Stimulated activated CD8-positive, alpha-beta memory T cell treated with anti-CD3 and anti-CD28 coated beads, Interleukin-4, amount 100 ng/mL, for 1 hour (primary cell): ENCODE measurements around the gene LRRC66.

Experiments
- DNase-seq, 2 donors: peaks; one replicate each; pipeline ENCODE4 v3.0.0-alpha.2; 2020; ENCODE audit warnings: low read depth in 2 of 2, low spot score in 1 of 2

The LRRC66 gene, protein sequence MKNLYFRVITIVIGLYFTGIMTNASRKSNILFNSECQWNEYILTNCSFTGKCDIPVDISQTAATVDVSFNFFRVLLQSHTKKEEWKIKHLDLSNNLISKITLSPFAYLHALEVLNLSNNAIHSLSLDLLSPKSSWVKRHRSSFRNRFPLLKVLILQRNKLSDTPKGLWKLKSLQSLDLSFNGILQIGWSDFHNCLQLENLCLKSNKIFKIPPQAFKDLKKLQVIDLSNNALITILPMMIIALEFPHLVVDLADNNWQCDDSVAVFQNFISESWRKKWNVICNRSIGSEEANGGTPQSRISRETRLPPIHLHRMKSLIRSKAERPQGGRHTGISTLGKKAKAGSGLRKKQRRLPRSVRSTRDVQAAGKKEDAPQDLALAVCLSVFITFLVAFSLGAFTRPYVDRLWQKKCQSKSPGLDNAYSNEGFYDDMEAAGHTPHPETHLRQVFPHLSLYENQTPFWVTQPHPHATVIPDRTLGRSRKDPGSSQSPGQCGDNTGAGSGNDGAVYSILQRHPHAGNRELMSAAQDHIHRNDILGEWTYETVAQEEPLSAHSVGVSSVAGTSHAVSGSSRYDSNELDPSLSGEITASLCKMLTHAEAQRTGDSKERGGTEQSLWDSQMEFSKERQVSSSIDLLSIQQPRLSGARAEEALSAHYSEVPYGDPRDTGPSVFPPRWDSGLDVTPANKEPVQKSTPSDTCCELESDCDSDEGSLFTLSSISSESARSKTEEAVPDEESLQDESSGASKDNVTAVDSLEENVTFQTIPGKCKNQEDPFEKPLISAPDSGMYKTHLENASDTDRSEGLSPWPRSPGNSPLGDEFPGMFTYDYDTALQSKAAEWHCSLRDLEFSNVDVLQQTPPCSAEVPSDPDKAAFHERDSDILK

DNA sequence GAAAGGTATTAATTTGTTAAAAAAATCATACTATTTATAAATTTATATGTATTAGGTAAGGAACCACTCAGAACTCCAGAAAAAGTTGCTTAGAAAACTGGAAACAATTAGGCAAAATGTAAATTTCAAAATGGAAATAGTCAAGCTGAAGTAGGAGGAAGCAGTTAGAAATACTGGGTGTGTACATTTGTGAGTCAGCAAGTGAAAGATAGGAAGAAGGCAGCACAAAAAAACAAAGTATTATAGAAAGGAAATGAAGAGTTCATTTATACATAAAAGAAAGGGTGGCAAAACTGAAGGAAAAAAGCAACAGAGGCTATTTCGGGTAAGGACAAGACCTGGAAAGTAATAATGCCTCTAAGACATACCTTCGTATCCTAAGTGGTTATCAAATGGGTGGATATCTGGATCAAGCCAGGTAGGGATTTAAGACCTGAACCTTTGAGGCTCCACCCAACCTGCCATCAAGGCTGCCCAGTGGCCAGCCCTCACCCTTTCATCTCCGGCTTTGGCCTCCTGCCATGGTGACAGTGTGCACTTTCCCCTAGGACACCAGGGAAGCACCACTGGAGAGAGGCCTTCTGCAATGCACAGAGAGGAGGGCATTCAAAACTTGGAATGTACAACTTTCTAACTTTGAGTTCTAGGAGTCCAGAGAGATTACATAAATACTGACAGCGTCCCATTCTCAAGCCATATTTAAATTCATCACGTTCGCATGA lies at the start of gene LRRC66:
Gene LRRC66 (minus strand): TSS at position 428 of the 722 bp plus-strand sequence. CDS start 2,750 bp downstream, outside the sequence.
- DNase-seq: no peak

DNA sequence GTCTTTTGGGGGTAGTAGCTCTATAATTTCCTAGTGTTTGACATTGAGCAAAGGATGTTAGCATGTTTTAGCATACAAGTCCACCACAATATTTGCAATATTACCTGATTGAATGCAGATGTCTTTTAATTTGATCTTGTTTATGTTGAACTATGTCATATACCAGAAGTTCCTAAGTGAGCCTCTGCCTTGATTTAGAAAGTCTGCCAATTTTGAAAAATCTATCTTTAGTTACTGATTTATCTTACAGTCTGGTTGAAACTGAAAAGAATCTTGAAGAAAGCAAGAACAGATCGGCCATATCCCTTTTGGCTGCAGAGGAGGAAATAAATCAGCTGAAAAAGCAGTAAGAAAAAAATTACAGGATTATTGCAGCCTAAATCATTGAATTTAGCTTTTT lies 49.4 kb upstream of the LRRC66 start:
- no peak for DNase-seq

DNA sequence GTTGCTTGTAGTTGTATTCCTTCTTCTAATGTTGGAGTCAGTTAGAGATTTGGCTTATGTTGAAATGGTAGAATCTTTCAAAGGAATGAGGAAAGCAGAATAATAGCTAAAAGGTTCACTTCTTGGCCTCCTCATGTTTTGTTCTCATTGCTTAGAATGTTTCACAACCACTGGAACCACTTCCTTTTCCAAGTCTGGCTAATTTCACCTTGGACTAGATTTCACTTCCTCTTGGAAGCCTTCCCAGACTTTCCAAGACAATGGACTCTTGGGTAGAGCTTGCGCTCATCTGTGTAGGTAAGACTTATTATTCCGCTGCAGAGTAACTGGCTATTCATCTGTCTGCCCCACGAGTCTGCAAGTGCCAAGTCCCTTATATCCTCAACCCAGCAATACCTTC lies 39.2 kb upstream of the LRRC66 start:
- no peak for DNase-seq

DNA sequence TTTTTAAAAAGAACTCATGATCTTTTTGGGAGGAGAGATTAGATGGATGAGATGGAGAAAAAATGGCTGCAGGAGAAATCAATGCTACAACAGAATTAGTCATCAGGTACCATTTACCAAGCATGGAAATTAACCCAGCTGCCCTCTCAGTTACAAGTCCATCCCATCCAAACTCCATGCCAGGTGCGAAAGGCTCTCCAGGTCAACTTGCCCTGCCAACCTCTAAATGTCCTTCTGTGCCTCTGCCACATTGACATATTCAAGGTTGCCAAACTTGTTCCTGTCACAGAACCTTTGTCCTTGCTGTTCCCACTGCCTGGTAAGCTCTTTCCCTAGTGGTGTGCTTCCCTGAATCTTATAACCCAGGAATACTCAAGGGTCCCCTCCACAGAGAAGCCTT lies 38.1 kb upstream of the LRRC66 start:
- DNase-seq: no peak

DNA sequence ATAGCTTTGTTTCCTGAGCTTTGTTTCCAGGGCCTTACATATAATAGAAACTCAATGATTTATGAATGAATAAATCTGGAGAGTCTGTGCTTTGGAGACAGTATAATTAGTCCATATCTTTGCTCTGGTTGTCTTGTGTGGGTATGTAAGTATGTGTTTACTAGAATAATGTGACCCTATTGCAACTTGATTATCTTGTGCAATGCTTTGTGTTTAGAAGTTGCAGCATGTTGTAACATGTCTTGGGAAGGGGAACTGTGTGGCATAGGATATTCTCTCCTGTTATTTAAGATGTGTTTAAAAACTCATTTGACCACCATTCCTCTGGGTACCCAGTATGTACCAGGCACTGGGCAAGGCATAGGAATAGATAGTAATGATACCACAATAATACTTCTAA lies 37.0 kb upstream of the LRRC66 start:
- no peak for DNase-seq

DNA sequence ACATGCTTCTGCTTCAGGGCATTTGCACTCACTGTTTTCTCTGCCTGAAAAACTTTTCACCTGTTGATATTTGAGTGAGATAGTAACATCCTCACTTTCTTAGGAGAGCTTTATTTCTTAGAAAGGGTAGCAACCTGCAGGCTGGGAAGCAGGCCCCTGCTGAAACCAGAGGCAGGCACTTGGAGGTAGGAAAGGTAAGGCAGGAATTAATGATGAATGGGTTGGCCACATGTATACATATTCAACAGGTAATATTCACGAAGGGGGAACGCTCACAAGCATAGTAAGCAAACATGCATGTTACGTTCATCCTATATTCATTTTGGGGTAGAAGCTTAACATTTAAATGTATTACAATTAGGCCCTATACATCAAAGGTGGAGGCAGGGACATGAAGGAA lies 34.1 kb upstream of the LRRC66 start:
- DNase-seq: no peak

DNA sequence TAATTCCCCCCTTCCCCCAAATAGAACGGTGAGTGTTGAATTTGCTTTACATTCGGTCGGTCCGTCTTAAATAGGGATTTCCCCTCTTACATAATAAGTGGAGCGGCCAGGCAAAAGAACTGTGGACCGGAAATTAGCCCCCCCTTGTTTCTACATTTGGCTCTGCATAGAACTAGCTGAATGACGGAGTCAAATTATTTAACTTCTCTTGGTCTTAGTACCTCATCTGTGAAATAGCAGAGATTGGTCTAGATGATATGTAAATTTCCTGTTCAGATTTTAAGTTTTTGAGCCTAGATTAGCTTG lies 32.3 kb upstream of the LRRC66 start:
- no peak for DNase-seq

DNA sequence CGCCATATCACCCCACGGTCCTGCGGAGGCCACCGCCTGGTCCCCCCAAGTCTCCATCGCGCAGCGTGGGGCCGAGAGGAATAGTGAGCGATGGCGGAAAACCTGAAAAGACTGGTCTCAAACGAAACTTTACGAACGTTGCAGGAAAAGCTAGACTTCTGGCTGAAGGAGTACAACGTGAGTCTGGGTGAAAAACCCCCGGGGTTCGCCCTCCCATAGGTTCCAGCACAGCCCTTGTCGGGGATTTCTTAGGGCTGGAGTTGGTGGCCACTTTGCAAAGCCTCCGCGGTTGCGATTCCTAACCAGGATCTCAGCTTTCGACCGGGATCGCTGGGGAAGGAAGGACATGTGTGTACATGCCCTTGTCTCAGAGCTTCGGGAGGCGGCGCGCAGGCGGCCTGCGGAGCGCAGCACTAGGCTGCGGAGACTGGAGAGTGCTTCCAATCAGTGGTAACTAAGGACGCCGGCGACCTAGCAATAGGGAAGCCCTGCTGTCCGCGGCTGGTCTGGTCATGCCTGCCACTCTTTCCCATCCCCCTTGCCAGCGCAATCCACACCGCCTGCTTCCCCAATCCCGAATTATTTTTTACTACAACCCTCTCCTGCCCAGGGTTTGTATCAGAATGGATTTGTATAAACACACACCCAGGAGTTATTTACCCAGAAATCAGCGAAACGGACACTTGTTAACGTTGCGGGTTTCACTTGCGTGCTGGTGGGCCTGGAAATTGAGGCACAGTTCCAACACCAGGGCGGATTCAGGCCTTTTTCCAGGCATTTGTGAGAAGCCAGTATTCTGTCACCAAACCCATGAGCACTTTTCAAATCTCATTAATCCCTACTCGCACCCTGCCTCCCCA lies 31.7 kb upstream of the LRRC66 start:
- no peak for DNase-seq

DNA sequence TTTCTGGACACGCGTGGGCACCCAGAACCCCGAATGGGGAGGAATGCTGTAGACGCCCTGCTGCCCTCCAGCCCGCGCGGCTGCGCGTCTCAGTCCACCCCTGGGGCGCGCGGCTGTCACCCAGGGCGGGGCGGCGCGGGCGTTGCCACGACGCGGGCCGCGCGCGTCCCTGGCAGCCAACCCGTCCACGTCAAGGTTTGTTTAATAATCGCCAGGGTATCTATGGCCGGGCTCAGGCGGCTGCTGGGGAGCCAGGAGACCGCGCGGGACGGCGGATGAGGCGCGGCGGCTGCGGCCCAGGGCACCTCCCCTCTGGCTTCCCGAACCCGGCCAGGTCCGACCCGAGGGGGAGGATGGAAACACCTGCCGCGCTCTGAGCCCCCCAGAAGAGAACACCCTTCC lies 31.1 kb upstream of the LRRC66 start, which contains the start of gene SPATA18:
Gene SPATA18 (plus strand): TSS at position 92 of the 402 bp plus-strand sequence. CDS start 401 bp downstream, outside the sequence.
- DNase-seq: no peak

DNA sequence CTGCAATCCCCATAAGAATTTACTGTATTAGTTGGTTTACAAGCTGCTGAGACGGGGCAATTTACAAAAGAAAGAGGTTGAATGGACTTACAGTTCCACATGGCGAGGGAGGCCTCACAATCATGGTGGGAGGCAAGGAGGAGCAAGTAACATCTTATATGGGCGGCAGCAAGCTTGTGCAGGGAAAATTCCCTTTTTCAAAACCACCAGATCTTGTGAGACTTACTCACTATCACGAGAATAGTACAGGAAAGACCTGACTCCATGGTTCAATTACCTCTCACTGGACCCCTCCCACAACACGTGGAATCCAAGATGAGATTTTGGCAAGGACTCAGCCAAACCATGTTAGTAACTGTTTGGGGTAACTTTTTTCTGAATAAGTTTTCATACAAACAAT lies 29.1 kb upstream of the LRRC66 start:
- no peak for DNase-seq

DNA sequence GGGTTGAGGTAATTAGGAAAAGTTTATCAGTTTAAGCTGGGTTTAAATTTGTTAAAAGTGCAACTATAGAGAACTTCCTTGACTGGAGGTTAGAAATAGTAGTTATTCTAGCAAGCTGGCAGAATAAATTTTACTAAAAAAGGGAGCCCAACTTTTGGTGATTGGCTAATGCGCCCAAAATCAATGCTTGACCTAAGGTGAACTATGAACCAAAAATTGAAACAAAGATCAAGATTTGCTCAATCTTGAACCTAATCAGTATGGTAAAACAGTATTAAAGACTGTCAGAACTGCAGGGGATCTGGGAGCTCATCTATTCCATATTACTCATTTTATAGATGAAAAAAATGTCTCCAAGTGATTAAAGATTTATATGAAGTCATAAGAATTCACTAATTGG lies 24.9 kb upstream of the LRRC66 start:
- DNase-seq: no peak

DNA sequence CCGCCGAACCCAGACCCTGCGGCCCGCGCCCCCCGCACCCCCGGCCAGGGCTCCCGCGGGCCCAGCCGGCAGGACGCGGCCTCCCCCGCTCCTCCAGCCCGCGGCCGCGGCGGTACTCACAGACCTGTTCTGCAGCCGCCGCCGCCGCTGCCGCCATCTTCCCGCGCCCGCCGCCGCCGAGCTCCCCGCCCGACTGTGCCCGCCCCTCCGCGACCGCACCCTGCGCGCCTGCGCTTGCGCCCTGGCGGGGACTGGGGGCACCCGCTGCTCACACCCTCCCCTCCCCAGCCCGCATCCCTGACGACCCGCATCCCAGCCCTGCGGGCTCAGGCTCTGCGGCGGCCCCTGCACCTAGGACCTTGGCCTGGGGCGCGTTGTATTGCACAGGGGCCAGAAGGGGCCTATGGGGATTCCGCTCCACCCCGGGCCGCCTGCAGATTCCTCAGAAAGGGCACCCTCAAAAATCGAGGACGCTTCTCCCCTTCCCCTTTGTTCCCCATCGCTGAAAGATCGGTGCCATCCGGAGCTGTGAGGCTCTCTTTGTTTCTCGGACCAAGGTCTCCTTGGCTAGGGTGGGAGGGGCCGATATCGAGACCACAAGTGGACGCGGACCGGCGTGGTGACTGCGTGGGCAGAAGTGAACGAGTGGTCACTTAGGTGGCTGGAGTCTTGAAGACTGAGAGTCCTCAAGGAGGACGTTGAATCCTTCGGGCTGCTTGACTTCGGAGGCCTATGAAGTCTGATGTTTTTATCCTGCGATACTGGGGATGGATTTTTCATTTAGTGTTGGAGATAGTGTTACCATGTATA lies 18.1 kb upstream of the LRRC66 start, which contains the start of gene SGCB:
Gene SGCB (minus strand): TSS at position 197 of the 810 bp plus-strand sequence. CDS start 40 bp downstream, at position 157.
- peak; percentile 19 to 48 for DNase-seq

DNA sequence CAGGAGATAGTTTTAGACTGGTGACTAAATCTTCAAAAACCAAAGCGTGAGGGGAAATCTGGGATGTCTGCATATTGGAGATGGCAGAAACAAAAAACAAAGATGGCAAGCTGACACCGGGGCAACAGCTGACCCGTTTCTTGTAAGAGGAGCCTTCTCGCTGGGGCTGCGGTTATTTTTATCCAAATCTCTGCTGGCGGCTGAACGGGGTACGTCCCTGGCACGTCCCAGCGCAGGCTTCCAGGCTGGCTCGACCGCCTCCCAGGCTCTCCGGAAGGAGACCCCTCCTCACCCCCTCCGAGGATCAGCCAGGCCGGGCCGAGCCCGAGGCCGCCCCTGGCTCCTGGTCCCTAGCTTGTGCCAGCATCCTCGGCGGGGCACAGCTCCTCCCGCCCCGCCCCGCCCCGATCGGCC lies 17.5 kb upstream of the LRRC66 start:
- no peak for DNase-seq

DNA sequence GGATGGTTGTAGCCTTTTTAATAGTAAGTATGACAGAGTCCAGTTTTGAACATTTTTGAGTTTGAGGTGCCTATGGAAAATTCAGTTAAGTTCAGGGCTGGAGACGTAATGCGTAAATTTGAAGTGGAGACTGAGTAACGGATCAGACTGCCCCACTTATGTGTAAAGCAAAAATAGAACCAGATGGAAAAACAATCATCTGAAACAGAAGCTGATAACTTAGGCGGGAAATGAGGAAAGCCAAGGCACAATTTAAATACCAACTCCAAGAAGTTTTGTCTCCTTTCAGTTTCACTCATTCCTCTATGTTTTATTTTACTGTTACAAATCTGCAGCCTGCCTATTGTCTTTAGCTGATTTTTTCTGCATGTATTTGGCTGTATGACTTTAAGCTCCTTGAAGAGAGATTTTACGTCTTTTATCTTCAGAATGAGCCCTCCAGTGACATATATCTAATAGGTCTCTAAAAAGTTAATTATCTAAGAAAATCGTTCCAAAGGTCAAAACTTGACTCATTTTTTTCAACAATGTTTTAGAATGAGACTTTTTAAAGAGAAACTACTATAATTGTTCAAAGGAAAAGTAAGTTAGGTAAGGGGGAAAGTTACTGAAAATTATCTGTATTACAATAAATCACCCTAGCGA lies 16.8 kb upstream of the LRRC66 start:
- no peak for DNase-seq

DNA sequence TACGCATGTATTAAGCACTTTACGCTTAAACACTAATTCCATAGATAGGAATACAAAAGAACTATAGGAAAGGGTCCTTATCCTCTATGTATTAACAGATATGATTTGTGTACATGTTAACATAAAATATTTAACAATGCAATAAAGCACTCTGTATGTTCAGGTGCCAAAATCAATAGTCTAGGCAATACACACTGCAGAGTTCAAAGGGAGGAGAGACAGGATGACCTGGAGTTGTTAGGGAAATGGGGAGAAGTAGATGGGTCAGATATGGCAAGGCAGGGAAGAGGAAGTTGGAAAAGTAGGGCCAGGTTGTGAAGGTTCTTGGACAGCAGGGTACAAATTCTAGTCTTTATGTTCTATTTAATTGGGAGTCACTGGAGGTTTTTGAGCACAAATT lies 15.0 kb upstream of the LRRC66 start:
- no peak for DNase-seq

DNA sequence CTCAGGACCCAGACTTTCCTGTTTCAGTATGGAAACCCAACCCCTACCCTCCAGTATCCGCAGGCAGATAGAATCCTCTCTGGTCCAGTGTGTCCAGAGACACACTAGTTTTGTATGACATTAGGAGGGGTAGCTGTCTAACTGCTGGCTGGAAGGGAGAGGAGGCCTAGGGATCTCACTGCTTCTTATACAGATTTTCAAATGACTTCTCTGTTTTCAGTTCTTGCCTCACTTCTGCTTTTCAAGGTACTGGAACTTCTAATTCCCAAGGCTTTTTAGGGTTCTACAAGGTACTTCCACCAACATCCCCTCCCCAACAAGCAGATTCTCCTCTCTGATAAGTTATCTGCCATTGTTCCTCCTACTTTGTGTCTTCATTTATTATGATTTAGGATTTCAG lies 11.8 kb upstream of the LRRC66 start:
- DNase-seq: no peak

DNA sequence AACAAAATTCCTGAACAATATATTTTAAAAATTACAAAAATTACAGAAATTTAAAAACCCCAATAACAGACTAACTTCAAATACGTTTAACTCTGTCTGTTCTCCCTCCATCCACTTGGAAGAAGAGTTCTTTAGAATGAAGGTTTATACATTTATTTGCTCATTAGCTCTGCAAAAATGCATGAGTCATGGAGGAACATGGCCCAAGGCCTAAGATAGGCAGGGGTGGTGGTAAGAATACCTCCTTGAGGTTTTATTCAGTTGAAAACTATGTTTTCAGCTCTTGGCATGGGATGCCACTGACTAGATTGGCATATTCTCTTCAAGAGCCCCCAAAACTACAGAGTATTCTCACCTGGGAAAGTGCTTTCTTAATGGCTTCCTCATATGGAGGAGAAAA lies 8.8 kb upstream of the LRRC66 start:
- no peak for DNase-seq

DNA sequence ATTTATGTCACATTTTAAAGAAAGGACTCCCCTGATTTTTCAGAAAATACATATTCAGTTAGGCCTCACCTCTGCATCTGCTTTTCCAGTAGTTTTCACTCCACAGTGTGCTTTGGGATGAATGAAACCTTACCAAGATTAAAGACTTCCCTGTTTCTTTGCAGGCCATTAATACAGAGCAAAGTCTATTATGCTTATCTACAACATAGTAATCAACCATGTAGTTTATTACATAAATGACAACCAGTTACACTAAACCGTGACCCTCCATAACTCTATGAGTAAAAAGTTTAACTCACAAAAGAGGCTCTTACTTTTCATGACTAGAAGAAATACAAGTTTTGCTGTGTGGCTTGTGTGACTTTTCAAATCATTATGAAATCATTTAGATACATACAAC lies 2.3 kb downstream of the LRRC66 start:
- no peak for DNase-seq

DNA sequence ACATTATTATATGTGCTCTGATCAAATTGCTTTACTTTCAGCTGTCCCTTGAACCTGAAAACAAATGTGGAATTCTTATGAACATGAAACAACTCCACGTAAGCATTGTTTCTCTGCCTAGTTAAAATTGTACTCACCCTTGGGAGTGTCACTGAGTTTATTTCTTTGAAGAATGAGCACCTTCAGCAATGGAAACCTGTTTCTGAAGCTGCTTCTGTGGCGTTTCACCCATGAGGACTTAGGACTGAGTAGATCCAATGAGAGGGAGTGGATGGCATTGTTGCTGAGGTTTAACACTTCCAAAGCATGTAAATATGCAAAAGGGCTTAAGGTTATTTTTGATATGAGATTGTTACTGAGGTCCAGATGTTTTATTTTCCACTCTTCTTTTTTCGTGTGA lies 3.2 kb downstream of the LRRC66 start:
- DNase-seq: no peak
